Activated T-cell treated with anti-CD3 and anti-CD28 coated beads, Interleukin-2, amount 50 U/mL, for 24 hours (primary cell): ENCODE data around the gene UQCR10.

Source experiments
- DNase-seq: peaks from one replicate; pipeline ENCODE4 v3.0.0-alpha.2; 2020
- H3K27ac Mint-ChIP-seq: 2 replicates; pipeline ENCODE4 v1.8.0; 2020; ENCODE audit warnings: mild to moderate bottlenecking, mixed read lengths
- H3K27me3 Mint-ChIP-seq: 2 replicates; pipeline ENCODE4 v1.8.0; 2020; ENCODE audit warnings: mixed read lengths
- H3K36me3 Mint-ChIP-seq: 2 replicates; pipeline ENCODE4 v1.8.0; 2020; ENCODE audit warnings: low read depth, mixed read lengths
- H3K4me1 Mint-ChIP-seq: 2 replicates; pipeline ENCODE4 v1.8.0; 2020; ENCODE audit warnings: low read depth, mixed read lengths
- H3K4me3 Mint-ChIP-seq: 2 replicates; pipeline ENCODE4 v1.8.0; 2020; ENCODE audit warnings: mild to moderate bottlenecking, moderate library complexity, mixed read lengths
- H3K9me3 Mint-ChIP-seq: 2 replicates; pipeline ENCODE4 v1.8.0; 2020; ENCODE audit warnings: mixed read lengths

The UQCR10 gene

DNA sequence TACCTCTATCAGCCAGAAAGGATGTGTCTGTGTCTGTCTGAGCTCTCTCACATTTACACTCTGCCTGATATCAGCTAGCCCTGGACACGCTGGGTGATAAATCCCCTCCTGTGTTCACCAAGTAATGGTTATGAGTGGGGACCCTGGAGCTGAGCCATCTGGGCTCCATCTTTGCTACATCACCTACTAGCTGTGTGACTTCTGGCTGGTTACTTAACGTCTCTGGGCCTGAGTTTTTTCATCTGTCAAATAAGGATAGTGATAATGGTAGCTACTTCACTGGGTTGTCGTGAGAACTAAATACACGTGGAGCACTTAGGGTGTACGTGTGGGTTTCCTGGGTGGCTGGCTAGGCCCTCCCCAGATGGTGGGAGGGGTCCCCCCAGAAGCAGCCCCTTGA is 22.9 kb downstream of the UQCR10 start:
- Mint-ChIP-seq H3K27ac (no peak overlapping the region), H3K4me3 (no peak overlapping the region), H3K27me3 (no peaks in the 10 kb centered on the region), H3K4me1 (no peaks in the 10 kb centered on the region), H3K9me3 (no peaks in the 10 kb centered on the region), H3K36me3 (peaks cover 76% of the 10 kb centered on the region)
- DNase-seq, result no peak

- Mint-ChIP-seq H3K36me3 (peaks cover 88% of the 10 kb centered on the region), H3K27ac (no peak overlapping the region), H3K4me3 (no peak overlapping the region), H3K27me3 (no peaks in the 10 kb centered on the region), H3K4me1 (no peaks in the 10 kb centered on the region), H3K9me3 (no peaks in the 10 kb centered on the region)
- no peak for DNase-seq
These were observed 26.2 kb downstream of the UQCR10 start for GRCh38 chr22:29793396-29793795.

GRCh38 chr22:29795663-29796062 is 28.5 kb downstream of the UQCR10 start:
- no peaks in the 10 kb centered on the region for H3K27me3 Mint-ChIP-seq
- H3K4me3 Mint-ChIP-seq, result no peak overlapping the region
- peaks cover 87% of the 10 kb centered on the region for H3K36me3 Mint-ChIP-seq
- no peak for DNase-seq
- no peaks in the 10 kb centered on the region for H3K9me3 Mint-ChIP-seq
- H3K27ac Mint-ChIP-seq, result no peak overlapping the region
- no peaks in the 10 kb centered on the region for H3K4me1 Mint-ChIP-seq

- Mint-ChIP-seq H3K4me3 (no peak overlapping the region), H3K27ac (no peak overlapping the region), H3K36me3 (peaks cover 88% of the 10 kb centered on the region), H3K9me3 (no peaks in the 10 kb centered on the region), H3K27me3 (no peaks in the 10 kb centered on the region), H3K4me1 (no peaks in the 10 kb centered on the region)
- no peak for DNase-seq
These were observed 30.2 kb downstream of the UQCR10 start for GRCh38 chr22:29797351-29797750.

- H3K4me3 Mint-ChIP-seq, result no peak overlapping the region
- peak overlapping the region; percentile 60 for H3K27ac Mint-ChIP-seq
- no peaks in the 10 kb centered on the region for H3K4me1 Mint-ChIP-seq
- H3K27me3 Mint-ChIP-seq, result no peaks in the 10 kb centered on the region
- H3K9me3 Mint-ChIP-seq, result no peaks in the 10 kb centered on the region
- peaks cover 82% of the 10 kb centered on the region for H3K36me3 Mint-ChIP-seq
- DNase-seq, result no peak
These were observed 31.1 kb downstream of the UQCR10 start for GRCh38 chr22:29798318-29798717.

- no peaks in the 10 kb centered on the region for H3K9me3 Mint-ChIP-seq
- H3K4me3 Mint-ChIP-seq, result no peak overlapping the region
- H3K36me3 Mint-ChIP-seq, result peaks cover 83% of the 10 kb centered on the region
- peak overlapping the region; percentile 60 for H3K27ac Mint-ChIP-seq
- no peaks in the 10 kb centered on the region for H3K27me3 Mint-ChIP-seq
- DNase-seq, result no peak
- H3K4me1 Mint-ChIP-seq, result no peaks in the 10 kb centered on the region
These were observed 31.6 kb downstream of the UQCR10 start for GRCh38 chr22:29798801-29799200.

DNA sequence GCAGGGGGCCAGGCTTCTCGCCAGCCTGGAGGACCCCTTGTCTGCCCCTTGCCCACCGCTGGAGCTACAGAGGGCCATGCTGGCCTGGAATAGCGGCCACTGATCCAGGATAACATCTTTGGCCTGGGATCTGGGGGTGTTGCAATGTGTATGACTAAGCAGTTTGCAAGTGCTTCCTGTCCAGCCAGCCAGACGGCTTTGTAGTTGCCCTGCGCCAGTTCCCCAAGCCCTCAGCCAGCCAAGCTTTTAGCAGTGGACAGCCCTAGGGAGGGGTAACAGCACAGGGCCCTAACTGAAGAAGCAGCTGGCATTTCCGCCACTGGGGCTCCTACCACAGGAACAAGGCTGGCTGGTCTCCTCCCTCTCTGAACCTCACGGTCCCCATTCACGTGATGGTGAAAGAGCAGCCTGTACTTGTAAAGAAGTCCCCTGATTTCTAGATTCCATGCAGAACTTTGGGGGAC is 32.1 kb downstream of the UQCR10 start:
- H3K27me3 Mint-ChIP-seq, result no peaks in the 10 kb centered on the region

GRCh38 chr22:29801153-29801552 is 34.0 kb downstream of the UQCR10 start:
- Mint-ChIP-seq H3K9me3 (no peaks in the 10 kb centered on the region), H3K4me3 (no peak overlapping the region), H3K36me3 (peaks cover 90% of the 10 kb centered on the region), H3K27me3 (no peaks in the 10 kb centered on the region), H3K4me1 (no peaks in the 10 kb centered on the region), H3K27ac (no peak overlapping the region)
- no peak for DNase-seq

More for the DNA sequence above, 32.1 kb downstream of the UQCR10 start:
- Mint-ChIP-seq H3K9me3 (no peaks in the 10 kb centered on the region), H3K4me1 (no peaks in the 10 kb centered on the region), H3K36me3 (peaks cover 87% of the 10 kb centered on the region), H3K4me3 (no peak overlapping the region), H3K27ac (peak overlapping the region; percentile 60)
- DNase-seq, result no peak

DNA sequence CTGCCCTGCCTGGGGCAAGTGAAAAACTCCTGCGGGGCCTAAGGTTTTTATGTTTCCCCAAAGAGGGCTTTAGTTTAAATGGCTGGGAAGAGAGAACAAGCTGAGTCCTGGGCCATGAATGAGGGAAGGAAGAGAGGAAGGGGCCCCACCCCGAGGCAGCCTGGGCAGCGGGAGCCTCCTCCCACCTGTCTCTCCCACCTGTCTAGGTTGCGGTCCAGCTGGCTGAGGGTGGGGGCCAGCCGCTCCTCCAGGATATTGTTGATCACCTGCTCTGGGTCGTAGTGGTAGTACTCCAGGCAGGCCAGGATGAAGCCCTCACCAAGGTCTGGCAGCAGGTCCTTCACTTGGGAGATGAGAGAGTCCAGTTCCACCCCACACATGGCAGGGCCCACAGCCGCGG is 34.6 kb downstream of the UQCR10 start:
- DNase-seq, result no peak
- no peaks in the 10 kb centered on the region for H3K9me3 Mint-ChIP-seq
- H3K4me1 Mint-ChIP-seq, result no peaks in the 10 kb centered on the region
- H3K27me3 Mint-ChIP-seq, result no peaks in the 10 kb centered on the region
- H3K4me3 Mint-ChIP-seq, result no peak overlapping the region
- peaks cover 90% of the 10 kb centered on the region for H3K36me3 Mint-ChIP-seq
- no peak overlapping the region for H3K27ac Mint-ChIP-seq

DNA sequence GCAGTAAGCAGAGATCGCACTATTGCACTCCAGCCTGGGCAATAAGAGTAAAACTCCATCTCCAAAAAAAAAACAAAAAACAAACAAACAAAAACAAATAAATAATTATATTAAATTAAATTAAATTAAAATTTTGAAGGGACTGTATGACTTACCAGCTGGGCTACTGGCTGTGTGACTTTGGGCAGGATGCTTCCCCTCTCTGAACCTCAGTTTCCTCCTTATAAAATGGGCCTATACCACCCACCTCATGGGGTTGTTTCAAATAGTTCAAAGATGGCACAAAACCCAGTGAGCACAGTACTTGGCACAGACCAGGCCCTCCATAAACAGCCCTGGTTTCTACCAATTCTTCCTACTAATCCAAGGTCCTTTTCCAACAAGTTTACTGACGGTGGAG is 36.0 kb downstream of the UQCR10 start:
- no peaks in the 10 kb centered on the region for H3K9me3 Mint-ChIP-seq
- no peak overlapping the region for H3K27ac Mint-ChIP-seq
- no peak for DNase-seq
- H3K36me3 Mint-ChIP-seq, result peaks cover 93% of the 10 kb centered on the region
- no peaks in the 10 kb centered on the region for H3K27me3 Mint-ChIP-seq
- H3K4me3 Mint-ChIP-seq, result no peak overlapping the region
- H3K4me1 Mint-ChIP-seq, result no peaks in the 10 kb centered on the region

- no peaks in the 10 kb centered on the region for H3K27me3 Mint-ChIP-seq
- H3K27ac Mint-ChIP-seq, result no peak overlapping the region
- DNase-seq, result no peak
- no peaks in the 10 kb centered on the region for H3K4me1 Mint-ChIP-seq
- no peaks in the 10 kb centered on the region for H3K9me3 Mint-ChIP-seq
- H3K36me3 Mint-ChIP-seq, result peaks cover 89% of the 10 kb centered on the region
- H3K4me3 Mint-ChIP-seq, result no peak overlapping the region
These were observed 37.8 kb downstream of the UQCR10 start for GRCh38 chr22:29804985-29805384.

- Mint-ChIP-seq H3K27me3 (no peaks in the 10 kb centered on the region), H3K9me3 (no peaks in the 10 kb centered on the region), H3K36me3 (peaks cover 89% of the 10 kb centered on the region), H3K4me3 (no peak overlapping the region), H3K27ac (no peak overlapping the region), H3K4me1 (no peaks in the 10 kb centered on the region)
- DNase-seq, result no peak
These were observed 39.0 kb downstream of the UQCR10 start for GRCh38 chr22:29806196-29806595.

GRCh38 chr22:29810216-29810615 is 43.0 kb downstream of the UQCR10 start:
- Mint-ChIP-seq H3K27ac (no peak overlapping the region), H3K27me3 (no peaks in the 10 kb centered on the region), H3K4me3 (no peak overlapping the region), H3K9me3 (no peaks in the 10 kb centered on the region), H3K4me1 (no peaks in the 10 kb centered on the region), H3K36me3 (peaks cover 94% of the 10 kb centered on the region)
- no peak for DNase-seq

DNA sequence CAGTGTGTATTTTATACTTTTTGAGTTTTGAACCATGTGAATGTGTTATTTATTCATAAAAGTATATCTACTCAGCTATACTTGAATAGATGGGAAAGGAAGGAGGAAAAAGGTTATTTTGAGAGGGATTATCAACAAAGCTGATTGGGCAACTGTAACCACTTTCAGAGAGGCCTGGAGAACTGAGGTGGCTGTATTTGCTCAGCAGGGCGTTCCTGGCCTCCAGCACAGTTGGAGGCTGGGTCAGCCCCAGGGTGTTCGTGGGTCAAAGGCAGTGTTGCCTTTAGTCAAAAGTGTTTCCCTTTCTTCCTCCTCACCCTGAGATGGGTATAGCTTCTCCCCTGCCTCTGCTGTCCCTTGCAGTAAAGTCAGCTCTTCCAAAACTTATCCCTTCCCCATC is 44.2 kb downstream of the UQCR10 start:
- Mint-ChIP-seq H3K27ac (no peak overlapping the region), H3K9me3 (no peaks in the 10 kb centered on the region), H3K4me3 (no peak overlapping the region), H3K4me1 (no peaks in the 10 kb centered on the region), H3K27me3 (no peaks in the 10 kb centered on the region), H3K36me3 (peaks cover 94% of the 10 kb centered on the region)
- DNase-seq, result no peak

GRCh38 chr22:29813126-29813525 is 46.0 kb downstream of the UQCR10 start:
- no peak for DNase-seq
- no peak overlapping the region for H3K4me3 Mint-ChIP-seq
- peaks cover 90% of the 10 kb centered on the region for H3K36me3 Mint-ChIP-seq
- H3K9me3 Mint-ChIP-seq, result no peaks in the 10 kb centered on the region
- H3K4me1 Mint-ChIP-seq, result no peaks in the 10 kb centered on the region
- no peaks in the 10 kb centered on the region for H3K27me3 Mint-ChIP-seq
- H3K27ac Mint-ChIP-seq, result no peak overlapping the region

- no peak for DNase-seq
- H3K4me1 Mint-ChIP-seq, result no peaks in the 10 kb centered on the region
- no peaks in the 10 kb centered on the region for H3K9me3 Mint-ChIP-seq
- peaks cover 89% of the 10 kb centered on the region for H3K36me3 Mint-ChIP-seq
- H3K27ac Mint-ChIP-seq, result peak overlapping the region; percentile 7
- H3K27me3 Mint-ChIP-seq, result no peaks in the 10 kb centered on the region
- no peak overlapping the region for H3K4me3 Mint-ChIP-seq
These were observed 46.4 kb downstream of the UQCR10 start for GRCh38 chr22:29813563-29813962.
